Cardiac fibroblast (primary cell): ENCODE data around the gene PDZD8.

Experiments used
- DNase-seq, 2 donors: peaks; one replicate each; pipeline versions ENCODE4 v3.0.0 to v3.0.0-alpha.2; 2010; ENCODE audit warnings: low read depth in 2 of 2
- H3K4me3 ChIP-seq, 2 donors: replicated peaks in 1 of 2; 1 replicate in 1 of 2; 2 replicates in 1 of 2; pipeline ENCODE4 v1.5.1; 2011; ENCODE audit warnings: low read depth in 2 of 2, low read length in 2 of 2, mild to moderate bottlenecking in 2 of 2, moderate library complexity in 1 of 2
- TF ChIP-seq, protein P1 (sequence below): IDR thresholded peaks from one replicate; pipeline ENCODE4 v1.5.1; 2011; ENCODE audit warnings: low read depth, mild to moderate bottlenecking, low read length, inconsistent platforms

The PDZD8 gene

DNA sequence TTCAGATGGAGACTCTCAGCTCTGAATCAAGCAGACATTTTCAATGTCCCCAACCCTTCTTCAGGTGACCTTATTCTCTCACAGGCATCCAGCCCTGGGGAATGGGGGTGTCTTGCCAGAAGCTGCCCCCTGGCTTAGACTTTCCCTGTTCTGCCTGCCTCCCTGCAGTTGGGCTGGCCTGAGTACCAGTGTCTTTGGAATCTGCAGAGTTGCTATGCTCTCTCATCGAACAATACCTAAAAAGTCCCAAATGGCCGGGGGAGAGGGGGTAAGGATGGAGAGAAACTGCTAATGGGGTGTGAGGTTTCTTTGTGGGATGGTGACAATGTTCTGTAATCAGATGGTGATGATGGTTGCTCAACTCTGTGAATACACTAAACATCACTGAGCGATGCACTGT lies 113.7 kb downstream of the PDZD8 start:
- no peak overlapping the region for H3K4me3 ChIP-seq
- TF ChIP-seq, protein P1, sequence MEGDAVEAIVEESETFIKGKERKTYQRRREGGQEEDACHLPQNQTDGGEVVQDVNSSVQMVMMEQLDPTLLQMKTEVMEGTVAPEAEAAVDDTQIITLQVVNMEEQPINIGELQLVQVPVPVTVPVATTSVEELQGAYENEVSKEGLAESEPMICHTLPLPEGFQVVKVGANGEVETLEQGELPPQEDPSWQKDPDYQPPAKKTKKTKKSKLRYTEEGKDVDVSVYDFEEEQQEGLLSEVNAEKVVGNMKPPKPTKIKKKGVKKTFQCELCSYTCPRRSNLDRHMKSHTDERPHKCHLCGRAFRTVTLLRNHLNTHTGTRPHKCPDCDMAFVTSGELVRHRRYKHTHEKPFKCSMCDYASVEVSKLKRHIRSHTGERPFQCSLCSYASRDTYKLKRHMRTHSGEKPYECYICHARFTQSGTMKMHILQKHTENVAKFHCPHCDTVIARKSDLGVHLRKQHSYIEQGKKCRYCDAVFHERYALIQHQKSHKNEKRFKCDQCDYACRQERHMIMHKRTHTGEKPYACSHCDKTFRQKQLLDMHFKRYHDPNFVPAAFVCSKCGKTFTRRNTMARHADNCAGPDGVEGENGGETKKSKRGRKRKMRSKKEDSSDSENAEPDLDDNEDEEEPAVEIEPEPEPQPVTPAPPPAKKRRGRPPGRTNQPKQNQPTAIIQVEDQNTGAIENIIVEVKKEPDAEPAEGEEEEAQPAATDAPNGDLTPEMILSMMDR = no peak
- DNase-seq = no peak

DNA sequence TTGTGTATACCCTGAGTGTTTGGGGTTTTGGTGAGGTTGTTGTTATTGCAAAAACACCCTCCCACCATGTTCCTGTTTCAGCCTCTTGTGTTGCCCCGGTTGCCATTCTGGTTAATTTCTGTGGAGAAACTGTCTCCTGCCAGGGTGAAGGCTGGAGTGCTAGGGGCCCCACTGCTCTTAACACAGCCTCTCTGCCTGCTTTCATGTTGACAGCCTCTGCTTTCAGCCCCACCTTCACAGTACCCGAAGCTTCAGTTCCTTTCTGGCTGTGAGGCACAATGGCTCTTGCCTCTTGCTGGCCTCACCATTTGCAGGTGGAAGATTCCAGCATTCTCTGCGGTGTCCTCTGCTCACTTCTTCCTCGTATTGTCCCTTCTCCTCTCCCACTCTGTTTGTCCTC lies 115.2 kb downstream of the PDZD8 start:
- TF ChIP-seq, protein P1 = no peak
- DNase-seq = no peak
- H3K4me3 ChIP-seq = no peak overlapping the region

DNA sequence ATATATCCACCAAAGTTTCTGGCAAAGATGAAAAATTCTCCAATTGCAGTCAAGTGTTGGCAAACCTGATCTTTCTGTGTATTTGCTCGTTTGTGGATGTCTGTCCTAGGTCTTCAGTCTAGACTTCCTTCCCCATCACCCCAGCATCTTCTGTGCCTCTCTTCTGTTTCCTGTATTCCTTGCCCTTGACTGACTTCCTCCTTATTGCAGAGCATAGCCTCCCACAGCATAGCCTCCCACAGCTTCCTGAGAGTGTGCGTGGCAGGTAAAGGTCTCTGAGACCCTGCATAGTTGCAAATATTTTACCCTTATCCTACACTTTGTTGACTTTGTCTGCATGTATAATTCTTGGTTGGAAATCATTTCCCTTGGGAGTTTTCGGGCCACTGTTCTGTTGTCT lies 116.0 kb downstream of the PDZD8 start:
- no peak for DNase-seq

DNA sequence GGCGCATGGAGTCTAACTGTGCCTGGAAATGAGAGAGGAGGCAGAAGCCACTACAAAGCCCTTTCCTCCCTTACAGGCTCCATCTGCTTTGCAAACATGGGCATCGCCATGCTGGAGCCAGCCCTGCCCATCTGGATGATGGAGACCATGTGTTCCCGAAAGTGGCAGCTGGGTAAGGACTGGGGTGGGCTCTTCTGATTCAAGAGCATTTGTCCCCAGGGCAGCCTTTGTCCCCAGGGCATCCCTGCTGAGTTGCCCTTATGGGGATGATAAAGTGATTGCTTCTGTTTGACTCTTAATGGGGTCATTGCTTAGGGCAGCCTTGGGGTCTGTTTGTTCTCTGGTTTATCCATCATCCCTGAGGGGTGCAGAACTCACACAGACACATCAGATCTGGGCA lies 117.5 kb downstream of the PDZD8 start:
- no peak overlapping the region for H3K4me3 ChIP-seq
- DNase-seq = no peak
- TF ChIP-seq, protein P1 = no peak

More for the DNA sequence above, 116.0 kb downstream of the PDZD8 start:
- TF ChIP-seq, protein P1 = no peak
- H3K4me3 ChIP-seq = no peak overlapping the region

DNA sequence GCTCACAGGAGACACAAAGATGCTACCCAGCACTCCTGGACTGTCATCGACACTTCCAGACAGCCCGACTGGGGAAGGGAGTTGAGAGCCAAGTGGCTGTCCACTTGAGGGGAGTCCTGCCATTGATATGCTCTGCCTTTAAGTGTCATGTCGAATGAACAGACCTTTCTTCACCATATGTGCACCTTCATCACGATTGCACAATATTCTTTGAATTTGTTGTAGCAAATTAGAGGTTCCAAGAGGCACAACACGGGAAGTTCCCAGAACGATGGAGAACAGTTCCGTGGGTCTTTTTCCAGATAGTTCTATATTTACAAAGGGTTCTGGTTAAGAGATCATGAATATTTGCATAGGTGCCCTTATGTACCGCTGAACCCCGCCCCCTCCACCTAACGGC lies 118.3 kb downstream of the PDZD8 start:
- TF ChIP-seq, protein P1 = no peak
- no peak overlapping the region for H3K4me3 ChIP-seq
- no peak for DNase-seq

DNA sequence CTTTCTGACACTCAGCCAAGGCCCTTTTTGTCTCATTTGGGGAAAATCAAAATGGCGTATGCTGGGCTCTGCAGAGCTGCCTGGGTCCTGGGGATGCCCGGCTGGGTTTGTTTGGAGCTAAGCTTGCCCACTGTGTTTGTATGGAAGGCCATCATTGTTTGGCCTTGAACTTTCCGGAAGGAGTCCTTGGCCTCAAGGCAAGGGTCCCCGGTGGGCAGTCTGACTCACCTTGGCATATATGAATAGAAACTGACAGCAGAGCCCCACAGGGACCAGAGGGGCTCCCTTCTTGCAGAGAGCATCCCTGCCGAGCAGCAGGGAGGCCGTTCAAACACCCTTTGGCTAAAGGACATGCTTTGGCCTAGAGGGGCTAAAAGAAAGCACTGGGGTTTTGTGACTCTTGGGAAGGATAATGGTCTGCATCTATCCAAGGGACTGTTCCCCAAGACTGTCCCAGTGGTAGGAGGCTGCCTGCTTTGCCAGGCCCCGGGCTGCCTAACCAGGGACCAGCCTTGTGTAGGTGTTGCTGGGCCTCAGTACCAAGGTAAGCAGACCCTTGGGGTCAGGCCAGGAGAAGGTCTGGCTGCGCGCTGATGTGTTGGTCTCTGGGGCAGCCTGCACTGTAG lies 119.3 kb downstream of the PDZD8 start:
- DNase-seq = no peak
- no peak overlapping the region for H3K4me3 ChIP-seq
- TF ChIP-seq, protein P1 = no peak
